GM10847 (cell line): ENCODE results near the gene TBCK.

Experiments
- POLR2A ChIP-seq: IDR thresholded peaks from 2 replicates; pipeline ENCODE4 v1.6.1; 2011; ENCODE audit not compliant: insufficient read length; ENCODE audit errors: extremely low read depth

TBCK gene

DNA sequence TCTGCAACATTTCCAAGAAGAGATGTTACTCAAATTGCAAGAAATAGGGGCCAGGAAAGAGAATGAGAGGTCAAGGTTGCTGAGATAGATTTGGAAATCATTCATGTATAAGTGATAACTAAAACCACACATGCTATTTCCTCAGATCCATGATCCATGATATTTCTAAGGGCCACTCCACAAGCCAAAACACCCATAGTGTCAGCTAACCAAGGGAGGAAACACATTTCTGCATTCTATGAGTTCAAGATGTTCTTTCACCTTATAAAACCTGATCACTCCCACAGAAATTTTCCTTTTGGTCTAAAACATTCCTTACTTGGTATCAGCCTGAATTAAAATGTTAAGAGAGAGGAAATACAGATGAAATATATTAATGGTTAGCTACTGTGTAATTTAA lies 47.2 kb downstream of the TBCK start:
- TF ChIP-seq POLR2A = no peak

DNA sequence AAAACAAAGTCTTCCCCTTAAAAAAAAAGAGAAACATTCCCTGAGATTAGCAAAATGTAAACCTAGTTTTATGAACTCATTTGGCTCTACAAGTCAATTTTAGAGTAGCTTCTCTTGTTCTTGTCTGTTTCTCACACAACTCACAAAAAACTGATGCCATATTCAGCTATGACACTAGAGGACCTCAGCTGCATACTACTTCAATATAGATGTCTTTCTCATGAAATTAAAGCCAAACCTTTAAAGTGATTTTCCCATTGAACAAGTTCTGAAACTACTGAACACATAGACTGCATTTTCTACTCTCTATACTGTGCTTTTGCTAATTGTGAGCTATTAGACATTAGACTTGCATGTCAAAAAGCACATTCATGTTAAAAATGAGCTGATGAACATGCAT lies 49.8 kb downstream of the TBCK start:
- no peak for TF ChIP-seq POLR2A

DNA sequence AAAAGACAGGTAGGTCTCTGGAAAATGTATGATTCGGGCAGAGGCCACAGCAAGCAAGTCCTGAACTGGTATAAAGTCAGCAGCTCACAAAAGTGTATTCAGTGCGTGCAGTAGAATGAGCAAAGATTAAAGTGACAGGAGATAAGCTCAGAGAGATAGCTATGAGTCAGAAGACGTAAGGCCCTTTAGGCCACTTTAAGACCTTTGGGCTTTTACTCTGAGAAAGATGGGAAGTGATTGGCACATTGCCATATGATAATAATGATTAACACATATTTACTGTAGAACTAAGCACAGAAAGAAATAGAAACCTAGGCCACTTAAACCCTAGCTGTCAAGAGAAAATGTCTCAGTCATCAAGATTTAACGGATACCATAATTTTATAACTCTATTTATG lies 51.7 kb downstream of the TBCK start:
- TF ChIP-seq POLR2A = no peak

DNA sequence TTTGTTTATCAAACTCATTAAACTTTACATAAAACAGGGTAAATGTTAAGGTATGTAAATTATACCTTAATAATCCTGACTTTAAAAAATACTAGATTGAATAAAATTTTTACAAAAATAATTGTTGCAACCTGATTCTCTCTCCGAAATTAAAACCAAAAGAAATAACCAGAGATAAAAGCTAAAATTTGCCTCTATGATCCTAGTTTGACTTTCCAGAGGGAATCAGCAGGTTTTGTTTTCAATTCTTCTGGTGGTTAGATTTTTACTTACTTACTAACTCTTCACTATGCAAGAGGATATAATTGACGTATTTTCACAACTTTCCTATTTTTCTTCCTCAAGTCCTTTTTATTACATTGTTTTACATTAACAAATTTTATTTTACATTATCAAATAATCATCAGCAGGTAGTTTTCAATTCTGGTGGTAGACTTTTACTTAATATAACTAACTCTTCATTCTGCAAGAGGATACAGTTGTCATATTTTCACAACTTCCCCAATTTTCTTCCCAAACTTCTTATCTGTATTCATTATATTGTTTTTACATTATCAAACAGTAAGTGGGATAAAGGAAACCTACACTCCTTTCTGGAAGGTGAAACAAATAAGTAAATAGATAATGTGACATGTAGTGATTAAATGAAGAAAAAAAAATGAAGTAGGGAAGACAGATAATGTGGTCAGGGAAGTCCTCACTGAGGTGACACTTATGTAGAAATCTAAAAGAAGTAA lies 52.2 kb downstream of the TBCK start:
- TF ChIP-seq POLR2A = no peak

DNA sequence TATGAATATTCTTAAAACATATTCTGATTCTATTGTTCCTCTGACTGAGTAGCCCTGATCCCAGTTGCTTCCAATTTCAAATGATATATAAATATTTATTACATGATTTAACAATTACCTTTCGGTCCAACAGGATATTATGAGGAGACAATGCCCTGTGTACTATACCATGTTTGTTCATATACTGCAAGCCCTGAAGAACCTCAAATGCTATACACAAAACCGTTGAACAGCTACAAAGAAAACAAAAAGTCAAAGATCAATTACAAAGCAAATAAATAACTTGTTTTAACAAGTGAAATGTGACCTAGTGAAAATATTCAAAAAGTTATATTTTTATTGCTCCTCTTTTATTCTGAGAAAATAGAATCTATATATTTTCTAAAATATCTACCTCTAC lies 54.0 kb downstream of the TBCK start:
- TF ChIP-seq POLR2A = no peak

DNA sequence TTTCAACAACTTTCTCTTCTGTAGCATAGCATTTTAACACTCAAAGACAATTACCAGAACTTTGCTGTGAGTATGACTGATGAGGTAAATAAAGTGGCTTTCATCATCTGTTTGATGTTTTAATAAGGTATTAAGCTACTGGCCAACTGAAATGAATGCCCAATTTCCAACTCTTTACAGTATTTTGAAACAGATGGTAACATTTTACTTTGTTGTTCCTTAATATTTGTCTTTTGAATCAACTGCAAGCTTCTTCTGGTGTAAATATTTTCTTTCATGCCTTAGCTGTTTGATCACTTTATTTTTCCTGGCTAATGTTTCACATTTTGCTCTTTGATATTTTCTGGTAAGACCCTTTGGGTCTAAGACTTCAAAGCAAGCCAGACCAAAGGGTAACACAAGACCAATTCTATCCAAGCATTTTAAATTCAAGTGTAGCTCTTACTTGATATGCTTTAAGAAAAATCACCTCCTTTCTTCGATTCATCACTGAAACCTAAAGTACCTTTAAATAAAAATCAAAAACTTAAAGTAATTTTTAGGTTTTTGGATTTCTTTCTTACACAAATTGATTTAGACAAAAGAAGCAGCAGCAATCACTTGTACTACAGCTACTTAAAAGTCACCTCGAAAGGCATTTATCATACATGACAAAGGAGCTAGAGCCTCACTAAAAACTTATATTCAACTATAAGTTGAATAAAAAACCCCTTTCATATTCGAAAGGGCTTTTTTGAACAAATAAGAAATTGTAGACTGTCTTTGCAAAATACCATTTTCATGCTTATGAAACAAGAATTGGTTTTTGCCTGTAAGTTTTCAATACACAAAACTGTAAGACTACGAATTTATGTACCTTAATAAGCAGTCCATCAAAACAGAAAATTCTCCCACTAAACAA lies 57.6 kb downstream of the TBCK start:
- TF ChIP-seq POLR2A = no peak

DNA sequence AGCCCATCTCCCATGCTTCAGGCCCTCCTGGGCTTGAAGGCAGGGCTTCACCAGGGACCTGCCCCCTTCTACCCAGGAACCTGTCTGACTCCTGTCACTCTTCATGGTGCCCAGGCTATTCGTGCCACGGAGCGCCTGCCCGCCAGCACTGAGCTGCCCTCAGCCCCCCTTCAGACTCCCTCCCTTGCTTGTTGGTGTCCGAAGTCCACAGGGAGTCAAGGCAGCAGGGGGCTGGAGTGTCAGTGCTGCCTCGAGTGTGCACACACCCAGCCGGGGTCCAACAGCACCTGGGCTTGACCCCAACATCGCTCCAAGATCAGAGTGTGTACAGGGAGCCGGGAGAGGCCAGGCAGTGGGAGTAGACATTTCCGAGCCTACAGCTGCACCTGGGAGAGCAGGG lies 59.8 kb downstream of the TBCK start:
- no peak for TF ChIP-seq POLR2A

DNA sequence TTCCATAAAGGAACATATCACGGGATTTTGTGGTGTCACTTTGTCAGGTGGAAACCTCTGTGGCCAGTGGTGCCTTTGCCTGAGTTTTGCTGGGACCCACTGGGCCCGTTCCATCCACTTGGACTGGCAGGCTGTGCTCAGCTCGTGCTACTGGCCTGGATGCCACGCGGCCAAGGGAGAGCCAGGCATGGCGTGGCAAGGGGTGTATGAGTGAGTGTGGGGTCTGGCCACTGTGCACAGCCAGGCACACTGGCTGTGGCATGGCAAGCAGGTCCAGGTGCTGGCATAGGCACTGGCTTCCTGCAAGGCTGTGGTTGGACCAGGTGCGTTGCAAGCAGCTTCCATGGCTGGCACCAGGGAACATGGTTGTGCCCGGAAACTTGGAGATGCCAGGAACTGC lies 60.8 kb downstream of the TBCK start:
- no peak for TF ChIP-seq POLR2A

DNA sequence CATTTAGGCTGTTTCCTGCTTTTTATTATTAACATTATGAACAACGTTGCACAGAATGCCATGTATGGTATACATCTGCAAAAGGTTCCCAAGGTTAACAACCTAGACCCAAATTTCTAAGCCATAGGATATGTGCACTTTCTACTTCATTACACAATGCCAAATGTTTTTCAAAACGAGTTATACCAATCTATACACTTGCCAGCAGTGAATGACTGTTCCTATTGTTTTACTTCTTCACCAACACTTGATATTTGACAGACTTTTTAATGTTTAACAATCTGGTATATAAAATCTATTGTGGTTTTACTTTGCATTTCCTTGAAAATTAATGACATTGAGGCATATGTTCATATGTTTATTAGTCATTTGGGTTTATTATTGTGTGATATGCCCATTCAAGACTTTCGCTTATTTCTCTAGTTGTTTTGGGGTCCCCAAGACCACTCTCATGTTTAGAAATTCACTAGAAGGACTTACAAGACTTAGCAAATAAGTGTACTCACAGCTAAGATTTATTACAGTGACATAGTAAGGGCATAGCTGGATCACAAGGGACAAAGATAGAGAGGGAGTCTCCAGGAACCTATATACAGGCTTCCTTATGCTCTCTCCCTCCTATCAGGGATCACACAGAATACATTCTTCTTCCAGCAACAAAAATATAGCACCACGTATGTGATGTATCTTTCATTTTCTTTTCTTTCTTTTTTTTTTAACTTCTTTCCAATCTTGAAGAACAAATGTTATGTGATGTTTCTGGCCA lies 62.5 kb downstream of the TBCK start:
- no peak for TF ChIP-seq POLR2A

DNA sequence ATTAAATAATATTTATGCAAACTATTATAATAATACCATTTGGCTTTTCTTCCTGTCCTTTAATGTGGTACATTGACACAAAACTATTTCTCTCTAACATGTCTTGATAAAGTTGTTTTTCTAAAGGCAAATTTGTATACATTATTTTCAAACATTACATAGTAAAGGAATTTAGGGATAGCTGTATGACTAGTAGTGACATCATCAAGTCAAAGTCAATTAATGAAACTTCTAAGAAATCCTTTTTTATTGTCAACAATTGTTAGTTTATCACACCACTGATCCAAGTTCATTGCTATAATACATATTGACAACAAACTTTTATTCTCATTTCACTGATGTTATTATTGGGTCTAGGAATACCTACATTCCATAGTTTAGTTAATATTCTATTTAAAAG lies 68.4 kb downstream of the TBCK start:
- TF ChIP-seq POLR2A = no peak

DNA sequence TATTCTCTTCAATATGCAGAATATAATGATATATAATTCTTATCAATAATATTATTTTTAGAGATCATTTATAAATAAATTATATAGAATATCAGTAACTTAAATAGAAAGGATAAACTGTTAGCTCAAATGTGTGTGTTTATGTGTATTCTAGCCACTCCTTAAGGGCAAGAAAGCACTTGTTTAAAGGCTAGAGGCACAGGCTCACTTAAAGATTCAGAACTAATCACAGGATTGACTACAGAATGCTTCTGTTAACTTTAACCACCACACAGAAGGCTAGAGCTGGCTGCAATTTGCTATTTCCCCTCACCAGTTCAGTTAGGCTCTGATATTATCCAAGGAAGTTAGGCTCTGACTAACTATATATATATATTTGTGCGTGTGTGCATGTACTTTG lies 69.6 kb downstream of the TBCK start:
- no peak for TF ChIP-seq POLR2A

DNA sequence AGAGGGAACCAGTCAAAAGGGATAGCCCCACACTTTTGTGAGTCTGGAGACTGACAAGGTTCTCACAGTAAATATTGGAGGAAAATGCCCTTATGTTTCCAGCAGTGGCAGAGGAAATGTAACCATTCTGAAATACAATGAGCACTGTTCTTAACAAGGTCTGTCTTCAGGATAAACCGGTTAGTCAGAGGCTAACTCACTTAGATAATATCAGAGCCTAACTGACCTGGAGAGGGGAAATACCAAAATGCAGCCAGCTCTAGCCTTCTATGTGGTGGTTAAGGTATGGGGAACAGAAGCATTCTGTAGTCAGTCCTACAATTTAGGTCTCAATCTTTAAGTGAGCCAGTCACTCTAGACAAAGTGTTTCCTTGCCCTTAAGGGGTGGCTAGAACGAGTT lies 70.8 kb downstream of the TBCK start:
- no peak for TF ChIP-seq POLR2A

DNA sequence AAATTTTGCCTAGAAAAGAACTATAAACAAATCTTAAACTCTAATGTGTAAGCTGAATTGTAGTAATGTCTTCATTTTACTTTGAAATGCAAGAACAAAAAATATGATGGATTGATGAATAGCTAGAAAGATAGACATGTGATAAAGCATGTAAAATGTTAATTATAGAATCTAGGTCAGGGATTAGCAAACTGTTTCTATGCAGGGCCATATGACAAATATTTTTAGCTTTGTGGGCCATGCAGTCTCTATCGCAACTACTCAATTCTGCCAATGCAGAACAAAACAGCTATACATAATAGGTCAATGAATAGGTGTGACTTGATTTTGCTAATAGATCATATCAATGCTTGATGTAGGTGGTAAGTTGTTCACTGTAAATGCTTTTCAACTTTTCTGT lies 75.3 kb downstream of the TBCK start:
- TF ChIP-seq POLR2A = no peak

DNA sequence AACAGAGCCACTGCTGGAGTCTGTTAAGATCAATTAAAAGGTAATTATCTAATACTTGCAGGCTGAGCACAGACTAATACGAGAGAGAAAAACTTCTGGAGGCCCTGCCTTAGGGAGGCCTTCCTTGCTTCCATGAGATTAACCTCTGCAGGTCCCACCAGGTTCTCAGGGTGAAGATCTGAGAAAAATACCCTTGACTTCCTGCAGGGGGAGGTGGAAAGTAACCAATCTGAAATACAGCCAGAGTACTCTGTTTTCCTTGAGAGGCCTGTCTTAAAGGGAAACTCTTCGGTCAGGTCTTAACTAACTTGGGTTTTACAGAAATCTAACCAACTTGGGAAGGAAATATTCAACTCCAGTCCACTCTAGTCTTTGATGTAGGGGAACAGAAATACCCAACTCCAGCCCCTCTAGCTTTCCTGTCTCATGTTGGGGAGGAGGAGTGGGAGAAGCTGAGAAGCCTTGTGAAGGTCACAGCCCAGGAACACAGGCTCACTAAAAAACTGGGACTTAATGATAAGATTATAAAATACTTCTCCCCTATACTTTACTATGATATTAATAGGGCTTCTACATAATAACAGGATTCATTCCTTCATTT lies 77.1 kb downstream of the TBCK start:
- TF ChIP-seq POLR2A = no peak

DNA sequence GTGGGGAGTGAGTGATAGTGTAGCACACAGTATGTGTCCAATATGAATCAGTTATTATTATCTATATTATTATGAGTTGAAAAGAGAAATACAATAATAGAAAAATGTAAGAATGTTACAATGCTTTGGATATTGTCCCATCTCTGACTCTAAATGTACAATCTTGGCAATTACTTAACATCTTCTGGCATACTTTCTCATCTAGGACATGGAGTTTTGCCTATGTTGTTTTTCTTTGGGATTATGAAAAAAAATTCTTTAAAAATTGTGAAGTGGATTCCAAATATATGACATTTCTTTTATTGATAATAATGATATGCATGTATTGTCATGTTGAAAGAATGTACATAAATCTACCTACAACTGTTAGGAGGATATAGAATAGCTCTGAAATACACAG lies 84.1 kb downstream of the TBCK start:
- no peak for TF ChIP-seq POLR2A

DNA sequence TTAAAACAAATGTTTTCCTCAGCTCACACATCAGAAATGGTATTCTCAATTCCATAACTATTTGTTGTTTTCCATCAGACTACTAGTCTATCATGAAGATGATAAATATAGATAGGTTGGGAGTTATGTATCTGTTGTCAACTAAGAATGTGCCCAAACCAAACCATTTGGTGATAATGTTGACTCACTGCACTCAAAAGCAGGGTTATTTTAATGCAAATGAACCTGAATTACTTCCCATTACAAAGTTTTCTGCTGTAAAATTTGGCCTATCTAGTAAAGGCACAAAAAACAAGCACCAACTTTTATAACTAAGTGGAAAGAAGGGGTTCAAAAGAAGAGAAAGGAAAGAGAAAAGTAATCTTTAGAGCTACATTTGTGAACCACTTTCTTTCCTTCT lies 93.5 kb downstream of the TBCK start:
- no peak for TF ChIP-seq POLR2A

DNA sequence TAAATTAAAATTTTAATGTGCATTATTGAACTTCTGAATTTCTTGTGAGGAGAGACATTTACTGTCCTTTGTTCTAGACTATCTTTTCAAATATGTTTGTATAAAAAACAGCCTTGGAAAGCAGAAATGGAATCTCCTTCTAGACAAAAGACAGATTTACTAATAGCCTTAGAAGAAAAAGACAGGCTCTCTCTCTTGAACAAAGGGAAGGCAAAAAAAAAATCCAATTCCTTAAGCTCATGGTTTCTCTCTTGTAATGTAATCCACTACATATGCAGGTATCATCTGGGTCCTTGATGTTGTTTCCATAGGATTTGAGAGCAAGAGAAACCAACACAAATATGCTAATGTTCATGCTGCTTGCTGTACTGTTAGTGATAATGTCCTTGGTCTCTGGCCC lies 106.0 kb downstream of the TBCK start:
- TF ChIP-seq POLR2A = no peak
